ENCODE measurements around the gene PRG3. TPM values are rescaled to one million over a fixed set of nuclear protein-coding genes. Genes with fewer than 3 reads are reported as not detected.

PRG3 gene
- total RNA-seq, 2 experiments from 2014 or later, result not detected

- ATAC-seq (no peak), DNase-seq (no peak)
- no peaks in the 10 kb centered on the region for H3K9me3 Mint-ChIP-seq (ENCODE audit: low read depth)
- peaks cover 79% of the 10 kb centered on the region for H3K36me3 Mint-ChIP-seq
- H3K27me3 Mint-ChIP-seq, result no peaks in the 10 kb centered on the region
- no peak overlapping the region for H3K4me3 Mint-ChIP-seq
- H3K27ac Mint-ChIP-seq, result no peak overlapping the region
- H3K4me1 Mint-ChIP-seq, result peaks cover 60% of the 10 kb centered on the region
- CTCF ChIA-PET, result interaction anchor here (1.0 to 4.7 kb wide), 2 partner anchors 36 to 39 kb away, joined by 3 to 28 read pairs; partner anchors contain the start of gene RTN4RL2
Measured at GRCh38 chr11:57421066-57421465, 40.1 kb upstream of the PRG3 start.

DNA sequence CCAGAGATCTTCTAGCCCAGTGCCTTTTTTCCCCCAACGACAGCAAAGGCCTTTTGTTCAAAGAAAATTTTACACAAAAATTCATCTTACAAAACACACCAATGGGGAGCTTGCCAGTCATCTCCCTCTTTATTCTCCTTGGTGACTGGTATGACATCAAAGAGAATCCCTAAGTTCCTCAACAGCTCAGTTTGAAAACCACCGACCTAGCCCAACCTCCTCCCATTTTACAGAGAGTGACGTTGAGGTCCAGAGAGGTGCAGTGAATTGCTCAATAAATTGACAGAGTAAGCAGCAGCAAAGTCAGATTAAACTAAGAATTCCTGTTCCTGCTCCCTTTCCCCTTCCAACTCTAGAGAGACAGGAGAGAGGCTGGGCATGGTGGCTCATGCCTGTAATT lies 38.2 kb upstream of the PRG3 start:
- Mint-ChIP-seq H3K36me3 (peaks cover 79% of the 10 kb centered on the region), H3K27ac (no peak overlapping the region), H3K27me3 (no peaks in the 10 kb centered on the region), H3K4me3 (no peak overlapping the region), H3K9me3 (ENCODE audit: low read depth) (no peaks in the 10 kb centered on the region), H3K4me1 (peaks cover 46% of the 10 kb centered on the region)
- no peak for DNase-seq
- no peak for ATAC-seq
- CTCF ChIA-PET, result interaction anchor here (1.4 kb wide), 1 partner anchor 74 kb away, joined by 4 read pairs; no protein-coding TSS in a partner anchor

GRCh38 chr11:57418131-57418530 lies 37.2 kb upstream of the PRG3 start:
- no peak for ATAC-seq

DNA sequence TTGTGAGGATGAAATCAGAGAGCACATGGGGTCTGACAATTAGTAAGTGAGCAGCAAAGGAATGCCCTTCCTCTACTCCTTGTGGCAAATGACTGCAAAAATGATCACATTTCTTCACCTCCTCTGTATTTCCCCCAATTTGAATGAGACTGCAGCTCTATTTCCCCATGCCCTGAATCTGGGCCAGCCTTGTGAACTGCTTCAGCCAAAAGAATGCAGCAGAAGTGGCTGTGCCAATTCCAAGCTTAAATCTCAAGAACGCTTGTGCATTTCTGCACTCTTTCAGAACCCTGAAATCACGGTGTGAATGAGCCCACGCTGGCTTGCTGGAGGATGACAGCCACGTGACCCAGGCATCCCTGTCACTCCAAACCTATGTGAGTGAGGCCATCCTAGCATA lies 36.1 kb upstream of the PRG3 start:
- Mint-ChIP-seq H3K27ac (no peak overlapping the region), H3K4me3 (no peak overlapping the region), H3K36me3 (peaks cover 74% of the 10 kb centered on the region)

More at GRCh38 chr11:57418131-57418530, 37.2 kb upstream of the PRG3 start:
- H3K36me3 Mint-ChIP-seq, result peaks cover 79% of the 10 kb centered on the region
- H3K9me3 Mint-ChIP-seq (ENCODE audit: low read depth), result no peaks in the 10 kb centered on the region
- no peak overlapping the region for H3K4me3 Mint-ChIP-seq
- no peaks in the 10 kb centered on the region for H3K27me3 Mint-ChIP-seq
- H3K27ac Mint-ChIP-seq, result no peak overlapping the region
- no peak for DNase-seq
- CTCF ChIA-PET, result interaction anchor here (1.4 kb wide), 1 partner anchor 40 kb away, joined by 5 read pairs; no protein-coding TSS in a partner anchor
- H3K4me1 Mint-ChIP-seq, result peaks cover 43% of the 10 kb centered on the region

GRCh38 chr11:57416436-57416835 lies 35.5 kb upstream of the PRG3 start:
- DNase-seq (no peak), ATAC-seq (no peak)
- Mint-ChIP-seq H3K9me3 (ENCODE audit: low read depth) (no peaks in the 10 kb centered on the region), H3K27ac (no peak overlapping the region), H3K4me3 (no peak overlapping the region), H3K27me3 (no peaks in the 10 kb centered on the region), H3K4me1 (peaks cover 30% of the 10 kb centered on the region), H3K36me3 (peaks cover 74% of the 10 kb centered on the region)
- CTCF ChIA-PET, result no interaction called here

More for the DNA sequence above, 36.1 kb upstream of the PRG3 start:
- peaks cover 33% of the 10 kb centered on the region for H3K4me1 Mint-ChIP-seq
- DNase-seq (no peak), ATAC-seq (no peak)
- no peaks in the 10 kb centered on the region for H3K9me3 Mint-ChIP-seq (ENCODE audit: low read depth)
- CTCF ChIA-PET, result interaction anchor here (1.4 kb wide), 1 partner anchor 41 kb away, joined by 5 read pairs; no protein-coding TSS in a partner anchor
- H3K27me3 Mint-ChIP-seq, result no peaks in the 10 kb centered on the region

DNA sequence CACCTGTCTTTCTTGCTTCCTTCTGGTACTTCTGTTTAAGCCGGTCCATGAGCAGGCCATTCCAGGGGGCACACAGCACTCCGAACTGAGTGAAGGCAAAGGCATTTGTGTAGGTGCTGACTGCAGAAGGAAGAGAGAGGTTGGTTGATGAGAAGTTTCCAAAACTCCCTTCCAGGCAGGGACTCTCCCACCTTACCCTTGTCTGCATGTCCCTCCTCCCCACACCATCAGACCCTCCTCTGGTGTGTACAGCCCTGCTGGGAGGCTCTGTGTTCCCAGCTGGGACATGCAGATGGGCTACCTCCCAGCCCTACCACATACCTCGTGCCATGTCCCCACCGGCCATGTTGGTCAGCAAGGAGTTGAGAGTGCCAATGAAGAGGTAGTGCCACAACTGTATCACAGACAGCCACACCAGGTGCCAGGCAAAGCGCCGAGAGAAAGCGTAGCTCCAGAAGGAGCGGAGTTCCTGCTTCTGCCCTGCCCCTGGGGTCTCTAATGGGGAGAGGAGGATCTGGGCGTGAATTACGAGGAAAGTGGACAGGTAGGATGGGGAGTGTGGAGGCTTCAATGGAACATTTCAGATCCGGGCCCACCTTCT lies 33.8 kb upstream of the PRG3 start:
- peaks cover 72% of the 10 kb centered on the region for H3K36me3 Mint-ChIP-seq
- H3K4me3 Mint-ChIP-seq, result no peak overlapping the region
- no peak for ATAC-seq
- peaks cover 26% of the 10 kb centered on the region for H3K4me1 Mint-ChIP-seq
- DNase-seq, result no peak
- H3K27me3 Mint-ChIP-seq, result no peaks in the 10 kb centered on the region
- CTCF ChIA-PET, result interaction anchor here (1.0 kb wide), 1 partner anchor 69 kb away, joined by 3 read pairs; no protein-coding TSS in a partner anchor
- no peak overlapping the region for H3K27ac Mint-ChIP-seq
- no peaks in the 10 kb centered on the region for H3K9me3 Mint-ChIP-seq (ENCODE audit: low read depth)

GRCh38 chr11:57413681-57414080 lies 32.7 kb upstream of the PRG3 start:
- H3K4me1 Mint-ChIP-seq, result peaks cover 25% of the 10 kb centered on the region
- H3K27ac Mint-ChIP-seq, result no peak overlapping the region
- DNase-seq (no peak), ATAC-seq (no peak)
- CTCF ChIA-PET, result no interaction called here
- H3K4me3 Mint-ChIP-seq, result no peak overlapping the region
- H3K9me3 Mint-ChIP-seq (ENCODE audit: low read depth), result no peaks in the 10 kb centered on the region
- H3K27me3 Mint-ChIP-seq, result no peaks in the 10 kb centered on the region
- peaks cover 73% of the 10 kb centered on the region for H3K36me3 Mint-ChIP-seq

DNA sequence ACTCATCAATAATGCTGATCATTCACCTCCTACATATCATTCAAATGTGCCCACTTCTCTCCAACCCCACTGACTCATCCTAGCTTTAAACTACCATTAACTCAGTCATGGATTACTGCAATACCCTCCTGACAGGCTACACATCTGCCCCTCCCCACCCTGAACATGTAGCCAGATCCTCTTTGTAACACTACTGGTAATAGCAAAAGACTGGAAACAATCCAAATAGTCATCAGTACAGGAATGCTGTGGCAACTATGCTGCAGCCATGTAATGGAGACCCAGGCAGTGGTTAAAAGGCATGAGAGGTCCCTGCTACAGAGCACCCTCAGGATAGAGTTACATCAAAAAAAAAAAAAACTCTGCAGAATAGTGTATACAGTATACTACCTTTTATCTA lies 29.3 kb upstream of the PRG3 start:
- CTCF ChIA-PET, result no interaction called here
- H3K36me3 Mint-ChIP-seq, result peaks cover 73% of the 10 kb centered on the region
- ATAC-seq (no peak), DNase-seq (no peak)
- H3K27me3 Mint-ChIP-seq, result no peaks in the 10 kb centered on the region
- no peak overlapping the region for H3K4me3 Mint-ChIP-seq
- H3K27ac Mint-ChIP-seq, result no peak overlapping the region
- H3K4me1 Mint-ChIP-seq, result peaks cover 50% of the 10 kb centered on the region
- H3K9me3 Mint-ChIP-seq (ENCODE audit: low read depth), result no peaks in the 10 kb centered on the region

DNA sequence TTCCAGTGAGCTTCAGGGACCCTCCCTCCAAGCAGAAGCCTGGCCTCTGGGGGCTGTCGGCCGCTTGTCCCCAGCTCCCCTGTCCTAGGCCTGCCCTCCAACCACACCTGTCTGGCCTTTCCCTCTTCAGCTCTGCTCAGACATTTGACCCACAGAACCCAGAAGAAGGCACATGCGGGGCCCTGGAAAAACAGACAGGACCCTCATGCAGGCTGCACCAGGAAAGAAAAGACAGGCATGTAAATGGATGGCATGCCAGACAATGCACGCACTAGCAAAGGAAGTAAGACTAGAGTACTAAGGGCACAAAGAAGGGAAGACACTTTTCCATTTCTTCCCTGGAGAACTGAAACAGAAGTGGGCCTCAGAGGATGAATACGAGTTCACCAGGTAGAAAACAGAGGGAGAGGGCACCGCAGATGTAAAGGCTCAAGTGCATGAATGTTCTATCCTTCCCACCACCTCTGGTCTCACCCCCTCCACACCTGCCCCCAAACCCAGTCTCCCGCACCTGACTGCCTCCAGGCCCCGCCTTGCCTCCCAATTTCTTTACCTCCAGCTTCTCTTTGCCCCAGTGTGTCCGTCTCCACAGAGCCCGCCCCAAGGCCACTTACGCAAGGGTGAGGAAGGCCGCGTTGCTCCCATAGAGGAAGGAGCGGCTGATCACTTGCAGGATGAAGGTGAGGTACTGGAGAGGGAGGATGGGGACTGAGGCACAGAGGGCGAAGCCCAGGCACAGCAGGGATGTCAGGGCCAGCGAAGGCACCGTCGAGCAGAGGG lies 28.6 kb upstream of the PRG3 start:
- no peak for DNase-seq
- peaks cover 51% of the 10 kb centered on the region for H3K4me1 Mint-ChIP-seq
- no peak for ATAC-seq
- no peak overlapping the region for H3K4me3 Mint-ChIP-seq
- H3K27me3 Mint-ChIP-seq, result no peaks in the 10 kb centered on the region
- peaks cover 70% of the 10 kb centered on the region for H3K36me3 Mint-ChIP-seq
- peak overlapping the region; percentile 34 for H3K27ac Mint-ChIP-seq
- CTCF ChIA-PET, result no interaction called here
- no peaks in the 10 kb centered on the region for H3K9me3 Mint-ChIP-seq (ENCODE audit: low read depth)

DNA sequence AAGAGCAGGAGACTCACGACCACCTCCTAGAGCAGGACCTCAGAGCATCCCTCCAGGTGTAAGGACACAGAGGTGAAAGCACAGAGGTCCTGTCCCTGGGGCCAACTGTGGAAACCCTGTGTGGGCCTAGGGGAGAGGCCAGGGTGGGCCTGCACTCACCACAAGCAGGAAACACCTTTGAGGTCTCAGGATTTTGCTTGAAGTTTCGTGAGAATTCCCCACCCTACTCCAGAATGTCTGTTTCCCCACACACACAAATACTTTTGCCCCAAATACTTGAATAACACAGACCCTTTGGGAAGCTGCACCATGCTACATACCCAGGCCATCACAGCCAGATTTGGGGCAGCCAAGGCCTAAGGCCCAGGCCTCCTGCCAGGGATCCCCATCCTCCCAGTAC lies 27.8 kb upstream of the PRG3 start:
- no peak overlapping the region for H3K4me3 Mint-ChIP-seq

DNA sequence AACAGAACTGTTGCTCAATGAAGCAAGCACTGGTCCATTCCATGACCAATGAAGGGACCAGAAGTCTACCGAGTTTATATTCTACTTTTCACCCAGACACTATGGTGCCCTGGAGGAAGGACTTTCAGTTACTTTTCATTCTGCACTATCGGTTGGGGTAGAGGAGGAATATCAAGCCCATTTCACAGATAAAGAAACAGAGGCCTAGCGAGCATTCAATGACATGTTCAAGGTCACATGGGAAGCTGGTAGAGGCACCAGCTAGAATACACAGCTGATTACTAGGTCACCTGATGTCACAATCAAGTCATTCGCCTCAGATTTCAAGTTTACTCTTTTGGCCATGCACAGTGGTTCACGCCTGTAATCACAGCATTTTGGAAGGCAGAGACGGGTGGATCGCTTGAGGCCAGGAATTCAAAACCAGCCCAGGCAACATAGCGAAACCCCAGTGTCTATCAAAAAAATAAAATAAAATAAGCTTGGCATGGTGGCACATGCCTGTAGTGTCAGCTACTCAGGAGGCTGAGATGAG lies 27.1 kb upstream of the PRG3 start:
- CTCF ChIA-PET, result no interaction called here
- Mint-ChIP-seq H3K9me3 (ENCODE audit: low read depth) (no peaks in the 10 kb centered on the region), H3K4me3 (no peak overlapping the region), H3K27ac (peak overlapping the region; percentile 47), H3K27me3 (no peaks in the 10 kb centered on the region), H3K4me1 (peaks cover 48% of the 10 kb centered on the region), H3K36me3 (peaks cover 57% of the 10 kb centered on the region)
- DNase-seq, result no peak
- ATAC-seq, result no peak

More for the DNA sequence above, 27.8 kb upstream of the PRG3 start:
- no peak overlapping the region for H3K27ac Mint-ChIP-seq
- peaks cover 65% of the 10 kb centered on the region for H3K36me3 Mint-ChIP-seq
- no peaks in the 10 kb centered on the region for H3K27me3 Mint-ChIP-seq
- CTCF ChIA-PET, result no interaction called here
- no peaks in the 10 kb centered on the region for H3K9me3 Mint-ChIP-seq (ENCODE audit: low read depth)
- H3K4me1 Mint-ChIP-seq, result peaks cover 50% of the 10 kb centered on the region
- DNase-seq, result no peak
- ATAC-seq, result no peak

GRCh38 chr11:57407010-57407920 lies 26.3 kb upstream of the PRG3 start:
- Mint-ChIP-seq H3K27ac (peak overlapping the region; percentile 35), H3K4me3 (no peak overlapping the region), H3K4me1 (peaks cover 48% of the 10 kb centered on the region), H3K9me3 (ENCODE audit: low read depth) (no peaks in the 10 kb centered on the region), H3K27me3 (no peaks in the 10 kb centered on the region), H3K36me3 (peaks cover 54% of the 10 kb centered on the region)
- no peak for ATAC-seq
- DNase-seq, result no peak
- CTCF ChIA-PET, result interaction anchor here (1.2 kb wide), 1 partner anchor 47 kb away, joined by 3 read pairs; no protein-coding TSS in a partner anchor
